ENCODE data around the gene ARFIP2. TPM values are rescaled to one million over a fixed set of nuclear protein-coding genes. Genes with fewer than 3 reads are reported as not detected.
A peak's percentile ranks its signal among the peaks of the same experiment; 100 is the strongest.

The ARFIP2 gene
- total RNA-seq, 2 donors from 2014 or later, result 52.1 to 62.8 TPM

DNA sequence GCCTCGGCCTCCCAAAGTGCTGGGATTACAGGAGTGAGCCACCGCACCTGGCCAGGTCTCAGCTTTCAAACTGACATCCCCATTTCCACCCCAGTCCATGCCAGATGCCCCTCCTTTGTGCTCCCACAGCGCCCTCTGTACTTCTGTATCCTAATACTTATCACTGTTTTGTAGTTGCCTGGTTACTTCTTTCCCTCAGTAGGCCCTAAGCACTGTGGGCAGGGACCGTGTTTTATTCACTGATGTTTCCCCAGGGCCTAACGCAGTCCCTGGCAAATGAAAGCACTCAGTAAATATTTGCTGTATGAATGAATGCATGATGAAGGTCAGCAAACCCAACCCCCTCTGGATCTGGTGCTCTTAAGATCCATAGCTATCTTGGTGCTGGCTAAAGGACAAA lies 5.2 kb downstream of the ARFIP2 start:
- Histone ChIP-seq H3K9me3 (no peaks in the 10 kb centered on the region), H3K27me3 (replicated peaks; ENCODE audit: insufficient read depth) (no peaks in the 10 kb centered on the region), H3K36me3 (peaks cover 20% of the 10 kb centered on the region), H3K27ac (no peak overlapping the region), H3K4me3 (no peak overlapping the region), H3K4me1 (ENCODE audit: control insufficient read depth in 1 of 2, low read depth in 2 of 2) (peaks cover 17 to 28% of the 10 kb centered on the region in 2 donors)
- DNase-seq (ENCODE audit: low spot score), result no peak
- no peak for ATAC-seq (ENCODE audit: insufficient number of reproducible peaks, low FRiP score, low read depth)
- TF ChIP-seq, protein P1, sequence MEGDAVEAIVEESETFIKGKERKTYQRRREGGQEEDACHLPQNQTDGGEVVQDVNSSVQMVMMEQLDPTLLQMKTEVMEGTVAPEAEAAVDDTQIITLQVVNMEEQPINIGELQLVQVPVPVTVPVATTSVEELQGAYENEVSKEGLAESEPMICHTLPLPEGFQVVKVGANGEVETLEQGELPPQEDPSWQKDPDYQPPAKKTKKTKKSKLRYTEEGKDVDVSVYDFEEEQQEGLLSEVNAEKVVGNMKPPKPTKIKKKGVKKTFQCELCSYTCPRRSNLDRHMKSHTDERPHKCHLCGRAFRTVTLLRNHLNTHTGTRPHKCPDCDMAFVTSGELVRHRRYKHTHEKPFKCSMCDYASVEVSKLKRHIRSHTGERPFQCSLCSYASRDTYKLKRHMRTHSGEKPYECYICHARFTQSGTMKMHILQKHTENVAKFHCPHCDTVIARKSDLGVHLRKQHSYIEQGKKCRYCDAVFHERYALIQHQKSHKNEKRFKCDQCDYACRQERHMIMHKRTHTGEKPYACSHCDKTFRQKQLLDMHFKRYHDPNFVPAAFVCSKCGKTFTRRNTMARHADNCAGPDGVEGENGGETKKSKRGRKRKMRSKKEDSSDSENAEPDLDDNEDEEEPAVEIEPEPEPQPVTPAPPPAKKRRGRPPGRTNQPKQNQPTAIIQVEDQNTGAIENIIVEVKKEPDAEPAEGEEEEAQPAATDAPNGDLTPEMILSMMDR (IDR thresholded peaks at IDR 0.05), result no peak

DNA sequence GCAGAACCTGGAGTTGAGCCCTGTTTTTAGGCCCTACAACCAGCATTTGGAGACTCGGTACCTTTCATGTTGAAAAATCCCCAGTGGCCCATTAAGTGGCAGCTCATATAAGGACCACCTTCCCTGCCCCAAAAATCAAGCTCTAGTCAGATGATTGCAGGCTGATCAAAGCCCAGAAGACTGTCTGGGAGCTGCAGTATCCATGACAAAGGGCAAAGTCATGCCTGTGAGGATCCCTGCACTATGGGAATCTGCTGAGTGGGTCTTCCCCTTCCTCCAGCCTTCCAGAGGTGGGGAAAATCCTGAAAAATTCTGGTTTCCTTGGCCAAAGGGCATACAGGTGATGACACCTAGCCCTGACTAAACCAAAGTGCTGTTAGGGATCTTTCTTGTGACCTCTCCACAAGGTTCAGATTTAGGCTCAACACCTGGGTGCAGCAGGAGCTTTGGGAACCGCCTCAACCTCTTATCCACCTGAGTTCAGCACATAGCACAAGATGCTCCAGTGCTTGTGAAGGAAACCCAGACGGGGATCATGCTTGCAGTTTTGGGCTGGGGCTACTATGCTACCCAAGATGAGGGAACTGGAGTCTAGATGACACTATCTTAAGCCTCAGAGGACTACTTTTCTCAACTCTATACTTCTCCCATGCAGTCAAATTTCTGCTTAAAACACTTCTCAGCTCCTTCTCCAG lies 6.2 kb downstream of the ARFIP2 start:
- H3K4me1 ChIP-seq (ENCODE audit: control insufficient read depth in 1 of 2, low read depth in 2 of 2), result peaks cover 11 to 19% of the 10 kb centered on the region in 2 donors
- H3K27ac ChIP-seq, result peak overlapping the region; percentile 89 to 95
- H3K36me3 ChIP-seq, result peaks cover 20% of the 10 kb centered on the region
- no peak for ATAC-seq (ENCODE audit: insufficient number of reproducible peaks, low FRiP score, low read depth)
- DNase-seq (ENCODE audit: low spot score), result no peak
- TF ChIP-seq, protein P1 (IDR thresholded peaks at IDR 0.05), result no peak
- no peaks in the 10 kb centered on the region for H3K27me3 ChIP-seq (replicated peaks; ENCODE audit: insufficient read depth)
- H3K9me3 ChIP-seq, result no peaks in the 10 kb centered on the region
- peak overlapping the region; percentile 94 for H3K4me3 ChIP-seq

DNA sequence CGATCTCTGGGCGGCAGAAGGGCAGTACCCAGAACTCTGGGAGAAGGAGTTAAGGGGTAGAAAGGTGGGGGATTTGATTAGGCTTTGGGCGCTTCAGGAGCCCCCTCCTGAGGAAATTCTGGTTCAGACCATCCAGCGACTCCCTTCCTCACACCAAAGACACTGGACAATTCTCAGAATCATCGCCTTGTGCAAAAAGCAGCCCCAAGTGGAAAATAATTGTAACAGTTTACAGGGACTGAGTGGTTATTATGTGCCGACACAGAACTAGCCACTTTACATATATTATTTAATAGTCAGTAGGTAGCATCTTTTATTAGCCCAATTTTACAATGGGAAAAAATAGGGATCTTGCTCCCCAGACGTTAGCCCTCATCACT lies 6.7 kb downstream of the ARFIP2 start:
- TF ChIP-seq, protein P1 (IDR thresholded peaks at IDR 0.05), result no peak
- H3K27me3 ChIP-seq (replicated peaks; ENCODE audit: insufficient read depth), result no peaks in the 10 kb centered on the region
- H3K4me3 ChIP-seq, result peak overlapping the region; percentile 94
- H3K27ac ChIP-seq, result peak overlapping the region; percentile 89 to 95
- peaks cover 20% of the 10 kb centered on the region for H3K36me3 ChIP-seq
- DNase-seq (ENCODE audit: low spot score) (no peak), ATAC-seq (ENCODE audit: insufficient number of reproducible peaks, low FRiP score, low read depth) (no peak)
- H3K4me1 ChIP-seq (ENCODE audit: control insufficient read depth in 1 of 2, low read depth in 2 of 2), result peaks cover 14 to 19% of the 10 kb centered on the region in 2 donors
- H3K9me3 ChIP-seq, result no peaks in the 10 kb centered on the region

DNA sequence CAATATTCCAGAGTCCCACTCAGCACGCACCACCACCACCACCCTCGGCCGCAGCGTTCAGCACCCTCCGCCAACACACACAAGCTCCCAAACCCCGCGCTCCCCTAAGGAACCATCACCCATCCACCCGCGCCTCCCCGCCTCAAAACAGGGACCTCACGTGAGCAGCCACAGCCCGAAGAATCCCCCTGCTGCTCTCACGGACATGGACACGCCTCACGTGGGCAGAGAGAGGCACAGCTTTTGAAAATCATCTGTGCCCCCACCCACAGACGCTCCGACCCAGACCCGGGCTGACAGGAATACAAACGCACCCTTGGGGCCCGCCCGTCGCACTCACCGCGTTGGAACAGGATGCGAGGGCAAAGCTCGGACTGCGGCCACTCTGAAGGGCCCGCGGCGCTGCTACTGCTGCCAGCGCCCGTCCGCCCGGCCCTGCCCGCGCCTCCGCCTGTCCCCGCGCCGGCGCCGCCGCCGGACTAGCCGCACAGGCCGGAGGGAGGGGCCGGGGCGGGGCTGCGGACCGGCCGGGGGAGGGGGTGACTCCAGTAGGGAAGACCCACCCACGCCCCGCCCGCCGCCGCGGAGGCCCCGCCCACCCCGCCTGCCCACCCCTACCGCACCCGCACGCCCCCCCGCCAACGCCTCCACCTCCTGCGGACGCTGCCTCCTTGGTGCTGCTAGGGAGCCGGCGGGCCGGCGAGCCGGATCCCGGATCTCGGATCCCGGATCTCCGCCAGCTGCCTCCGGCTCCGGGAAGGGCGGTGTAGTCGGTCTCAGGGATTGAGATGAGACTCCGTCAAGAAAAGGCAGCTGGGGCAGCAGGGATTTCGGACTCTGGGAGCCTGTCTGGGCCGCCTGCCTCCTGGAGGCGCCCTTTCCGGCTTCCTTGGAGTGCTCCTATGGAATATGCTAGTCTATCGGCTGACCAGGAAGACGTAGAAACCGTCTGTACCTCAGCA lies 7.4 kb downstream of the ARFIP2 start, which contains the start of gene TRIM3:
Gene TRIM3, minus strand, starts transcription at position 491 of the 962 bp plus-strand sequence. CDS start 8,246 bp downstream, outside the sequence.
- peak; percentile 72 for ATAC-seq (ENCODE audit: insufficient number of reproducible peaks, low FRiP score, low read depth)
- H3K27me3 ChIP-seq (replicated peaks; ENCODE audit: insufficient read depth), result no peaks in the 10 kb centered on the region
- no peaks in the 10 kb centered on the region for H3K9me3 ChIP-seq
- TF ChIP-seq, protein P1 (IDR thresholded peaks at IDR 0.05), result no peak
- H3K4me1 ChIP-seq (ENCODE audit: control insufficient read depth in 1 of 2, low read depth in 2 of 2), result peaks cover 15 to 23% of the 10 kb centered on the region in 2 donors
- DNase-seq (ENCODE audit: low spot score), result peak; percentile 77
- H3K27ac ChIP-seq, result peak within 1 kb of the TSS; percentile 89 to 95
- H3K4me3 ChIP-seq, result peak within 1 kb of the TSS; percentile 94
- peaks cover 18% of the 10 kb centered on the region for H3K36me3 ChIP-seq

DNA sequence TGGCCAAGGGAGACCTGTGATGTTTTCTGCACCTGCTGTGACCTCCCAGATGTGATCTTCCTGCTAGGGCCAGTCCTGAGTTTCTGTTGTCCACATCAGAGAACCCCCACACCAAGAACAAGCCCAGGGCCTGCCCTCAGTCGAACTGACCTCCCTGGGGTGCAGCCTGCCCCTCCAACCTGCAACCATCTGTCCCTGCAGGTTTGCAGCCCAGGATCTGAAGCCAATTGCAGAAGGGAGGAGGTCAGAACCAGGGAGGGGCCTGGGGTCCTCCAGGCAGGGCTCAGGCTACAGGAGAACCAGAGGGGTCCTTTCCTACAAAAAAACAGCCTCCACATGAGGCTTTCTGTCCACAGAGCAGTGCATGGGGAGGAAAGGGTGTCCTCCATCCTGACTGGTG lies 8.2 kb downstream of the ARFIP2 start:
- Histone ChIP-seq H3K27me3 (replicated peaks; ENCODE audit: insufficient read depth) (no peaks in the 10 kb centered on the region), H3K27ac (no peak overlapping the region), H3K36me3 (peaks cover 12% of the 10 kb centered on the region), H3K4me1 (ENCODE audit: control insufficient read depth in 1 of 2, low read depth in 2 of 2) (peaks cover 15 to 26% of the 10 kb centered on the region in 2 donors), H3K4me3 (peak overlapping the region; percentile 94), H3K9me3 (no peaks in the 10 kb centered on the region)
- ATAC-seq (ENCODE audit: insufficient number of reproducible peaks, low FRiP score, low read depth), result no peak
- TF ChIP-seq, protein P1 (IDR thresholded peaks at IDR 0.05), result no peak
- no peak for DNase-seq (ENCODE audit: low spot score)
